Caco-2 (cell line): ENCODE results near the gene LIPM. TPM values are rescaled to one million over a fixed set of nuclear protein-coding genes. Genes with fewer than 3 reads are reported as not detected.

ENCODE experiments used
- BruUV-seq: library from RNA; stranded (reverse); fragments of 400-500 nt; replicated peaks from 2 replicates; lab custom pipeline; 2021; lab: Mats Ljungman, UMichigan
- CTCF ChIA-PET: fragments of 300-600 bp; sonication (Branson Sonifier 250); formaldehyde crosslinking; loops from one replicate; lab custom pipeline; 2022; ENCODE audit warnings: antibody characterized with exemption; lab: Charles Lee
- POLR2A ChIA-PET: fragments of 300-600 bp; sonication (Branson Sonifier 250); formaldehyde crosslinking; loops from one replicate; lab custom pipeline; 2022; ENCODE audit warnings: antibody characterized with exemption; lab: Charles Lee
- DNase-seq, 2 experiments: peaks; one replicate each; pipeline versions ENCODE4 v3.0.0 to v3.0.0-alpha.2; 2020 to 2022
- H3K27me3 ChIP-seq: replicated peaks from 2 replicates; pipeline ENCODE4 v1.6.0; 2011; ENCODE audit warnings: low read length; ENCODE audit not compliant: control insufficient read depth, insufficient read depth
- H3K36me3 ChIP-seq: 2 replicates; pipeline ENCODE4 v1.5.1; 2011; ENCODE audit warnings: low read length; ENCODE audit not compliant: control insufficient read depth, insufficient read depth
- H3K4me1 ChIP-seq: fragments of 250-450 bp; sonication (Bioruptor Pico); 2 replicates; pipeline ENCODE4 v1.5.1; 2020; ENCODE audit warnings: mild to moderate bottlenecking
- H3K4me3 ChIP-seq: 2 replicates; pipeline ENCODE4 v1.5.1; 2011; ENCODE audit warnings: low read depth, mild to moderate bottlenecking, control low read depth, low read length
- H3K9me3 ChIP-seq: fragments of 250-450 bp; sonication (Bioruptor Pico); 2 replicates; pipeline ENCODE4 v1.5.1; 2020; ENCODE audit warnings: mild to moderate bottlenecking, moderate library complexity
- H3K27ac Mint-ChIP-seq: one replicate; pipeline ENCODE4 v1.8.0; 2022; ENCODE audit warnings: mixed read lengths; ENCODE audit not compliant: unreplicated experiment
- H3K27me3 Mint-ChIP-seq: one replicate; pipeline ENCODE4 v1.8.0; 2022; ENCODE audit warnings: mixed read lengths; ENCODE audit not compliant: insufficient read depth, unreplicated experiment
- H3K36me3 Mint-ChIP-seq: one replicate; pipeline ENCODE4 v1.8.0; 2022; ENCODE audit warnings: mild to moderate bottlenecking, mixed read lengths; ENCODE audit not compliant: insufficient read depth, unreplicated experiment
- H3K4me1 Mint-ChIP-seq: one replicate; pipeline ENCODE4 v1.8.0; 2022; ENCODE audit warnings: low read depth, mixed read lengths; ENCODE audit not compliant: unreplicated experiment
- H3K4me3 Mint-ChIP-seq: one replicate; pipeline ENCODE4 v1.8.0; 2022; ENCODE audit warnings: mild to moderate bottlenecking, moderate library complexity, mixed read lengths; ENCODE audit not compliant: unreplicated experiment
- H3K9me3 Mint-ChIP-seq: one replicate; pipeline ENCODE4 v1.8.0; 2022; ENCODE audit warnings: mixed read lengths; ENCODE audit not compliant: unreplicated experiment
- CTCF ChIP-seq, 2 experiments: fragments of 200-600 bp in 1 of 2; IDR thresholded peaks; 1 replicate in 1 of 2; 2 replicates in 1 of 2; pipeline versions ENCODE4 v1.5.1 to v1.8.0; 2011 to 2022; ENCODE audit warnings: antibody characterized with exemption in 1 of 2, control low read depth in 1 of 2, inconsistent platforms in 1 of 2, low read depth in 1 of 2, low read length in 1 of 2, mild to moderate bottlenecking in 1 of 2, moderate library complexity in 1 of 2; ENCODE audit not compliant: insufficient read depth in 1 of 2, severe bottlenecking in 1 of 2, unreplicated experiment in 1 of 2
- intact Hi-C: fragments of 100-400 bp; cut with micrococcal nuclease; formaldehyde crosslinking; loops from one replicate; pipeline ENCODE4 v1.10.0; 2022; ENCODE audit not compliant: unreplicated experiment
- total RNA-seq: library from RNA; stranded (reverse); gene quantifications from 2 replicates; pipeline ENCODE4 v1.2.3, GENCODE V29; 2022

Gene LIPM
- total RNA-seq, 1 experiment from 2014 or later, result not detected

GRCh38 chr10:88833156-88833555 lies 30.6 kb downstream of the LIPM start:
- intact Hi-C loops, result no loop called here
- H3K27me3 ChIP-seq, result no peaks in the 10 kb centered on the region
- POLR2A ChIA-PET, result no interaction called here

GRCh38 chr10:88833723-88834122 lies 31.2 kb downstream of the LIPM start:
- no peak overlapping the region for H3K27ac Mint-ChIP-seq
- no TSS peak for BruUV-seq
- H3K9me3 ChIP-seq, result no peaks in the 10 kb centered on the region
- no peak for DNase-seq
- H3K36me3 ChIP-seq, result no peaks in the 10 kb centered on the region
- H3K27me3 Mint-ChIP-seq, result no peaks in the 10 kb centered on the region
- intact Hi-C loops, result no loop called here
- peaks cover 12% of the 10 kb centered on the region for H3K4me1 ChIP-seq
- no peak overlapping the region for H3K4me3 ChIP-seq
- ChIA-PET POLR2A (no interaction called here), CTCF (interaction anchor here (0.8 kb wide), 1 partner anchor 99 kb away, joined by 3 read pairs; no protein-coding TSS in a partner anchor)
- peaks cover 7% of the 10 kb centered on the region for H3K4me1 Mint-ChIP-seq
- H3K27me3 ChIP-seq, result no peaks in the 10 kb centered on the region
- peaks cover 21% of the 10 kb centered on the region for H3K9me3 Mint-ChIP-seq
- H3K36me3 Mint-ChIP-seq, result no peaks in the 10 kb centered on the region
- no peak overlapping the region for H3K4me3 Mint-ChIP-seq
- TF ChIP-seq CTCF (IDR thresholded peaks at IDR 0.05; ENCODE audit: insufficient read depth in 1 of 2, low read depth in 1 of 2, low read length in 1 of 2, severe bottlenecking in 1 of 2, unreplicated experiment in 1 of 2), result no peak

More at GRCh38 chr10:88833156-88833555, 30.6 kb downstream of the LIPM start:
- no peak for TF ChIP-seq CTCF (IDR thresholded peaks at IDR 0.05; ENCODE audit: insufficient read depth in 1 of 2, low read depth in 1 of 2, low read length in 1 of 2, severe bottlenecking in 1 of 2, unreplicated experiment in 1 of 2)
- CTCF ChIA-PET, result interaction anchor here (1.3 kb wide), 1 partner anchor 99 kb away, joined by 7 read pairs; no protein-coding TSS in a partner anchor
- Histone ChIP-seq H3K9me3 (no peaks in the 10 kb centered on the region), H3K4me1 (peaks cover 12% of the 10 kb centered on the region), H3K36me3 (no peaks in the 10 kb centered on the region), H3K4me3 (no peak overlapping the region)
- BruUV-seq, result no TSS peak
- Mint-ChIP-seq H3K9me3 (peaks cover 21% of the 10 kb centered on the region), H3K27me3 (no peaks in the 10 kb centered on the region), H3K4me1 (peaks cover 7% of the 10 kb centered on the region), H3K4me3 (no peak overlapping the region), H3K36me3 (no peaks in the 10 kb centered on the region), H3K27ac (no peak overlapping the region)
- no peak for DNase-seq

- H3K4me3 ChIP-seq, result no peak overlapping the region
- H3K36me3 ChIP-seq, result no peaks in the 10 kb centered on the region
- BruUV-seq, result no TSS peak
- intact Hi-C loops, result loop anchor here (1.0 to 5.0 kb wide), 5 partner anchors 30 to 377 kb away; partner anchors contain the start of gene STAMBPL1
- CTCF ChIA-PET, result interaction anchor here (1.1 to 2.8 kb wide), 2 partner anchors 97 to 99 kb away, joined by 4 to 19 read pairs; no protein-coding TSS in a partner anchor
- Mint-ChIP-seq H3K27me3 (no peaks in the 10 kb centered on the region), H3K9me3 (peaks cover 21% of the 10 kb centered on the region), H3K36me3 (no peaks in the 10 kb centered on the region), H3K4me3 (no peak overlapping the region), H3K4me1 (peaks cover 7% of the 10 kb centered on the region), H3K27ac (no peak overlapping the region)
- POLR2A ChIA-PET, result no interaction called here
- H3K27me3 ChIP-seq, result no peaks in the 10 kb centered on the region
- TF ChIP-seq CTCF (IDR thresholded peaks at IDR 0.05; ENCODE audit: insufficient read depth in 1 of 2, low read depth in 1 of 2, low read length in 1 of 2, severe bottlenecking in 1 of 2, unreplicated experiment in 1 of 2), result peak; percentile 84 to 87
- DNase-seq, result peak; percentile 80 to 86
- H3K4me1 ChIP-seq, result peaks cover 22% of the 10 kb centered on the region
- no peaks in the 10 kb centered on the region for H3K9me3 ChIP-seq
Measured at GRCh38 chr10:88835096-88835909, 32.8 kb downstream of the LIPM start.
